LNCAP (cell line): ENCODE data around the gene PRKAB2.

ENCODE experiments used
- TF ChIP-seq, protein P1 (sequence below): fragments of 450-650 bp; IDR thresholded peaks from 2 replicates; pipeline ENCODE4 v1.5.1; 2017; ENCODE audit warnings: mild to moderate bottlenecking

PRKAB2 gene

DNA sequence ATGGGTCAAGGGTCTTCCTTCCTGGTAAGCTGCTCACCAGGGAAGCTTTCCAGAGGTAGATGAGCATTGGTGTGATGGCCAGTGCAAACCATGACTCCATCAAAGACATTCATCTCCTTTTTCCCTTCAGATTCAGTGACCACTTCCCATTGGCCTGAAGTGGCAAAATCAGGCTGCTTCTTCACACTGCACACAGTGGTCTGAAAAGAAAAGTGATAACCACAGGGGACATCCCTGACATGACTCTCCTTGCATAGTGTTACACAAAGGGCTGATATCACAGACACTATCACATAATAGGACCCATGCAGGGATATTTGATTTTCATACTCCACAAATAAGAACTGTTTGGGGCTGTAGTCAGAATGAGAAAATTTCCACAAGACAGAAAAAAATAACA is 41.0 kb upstream of the PRKAB2 start:
- TF ChIP-seq, protein P1, sequence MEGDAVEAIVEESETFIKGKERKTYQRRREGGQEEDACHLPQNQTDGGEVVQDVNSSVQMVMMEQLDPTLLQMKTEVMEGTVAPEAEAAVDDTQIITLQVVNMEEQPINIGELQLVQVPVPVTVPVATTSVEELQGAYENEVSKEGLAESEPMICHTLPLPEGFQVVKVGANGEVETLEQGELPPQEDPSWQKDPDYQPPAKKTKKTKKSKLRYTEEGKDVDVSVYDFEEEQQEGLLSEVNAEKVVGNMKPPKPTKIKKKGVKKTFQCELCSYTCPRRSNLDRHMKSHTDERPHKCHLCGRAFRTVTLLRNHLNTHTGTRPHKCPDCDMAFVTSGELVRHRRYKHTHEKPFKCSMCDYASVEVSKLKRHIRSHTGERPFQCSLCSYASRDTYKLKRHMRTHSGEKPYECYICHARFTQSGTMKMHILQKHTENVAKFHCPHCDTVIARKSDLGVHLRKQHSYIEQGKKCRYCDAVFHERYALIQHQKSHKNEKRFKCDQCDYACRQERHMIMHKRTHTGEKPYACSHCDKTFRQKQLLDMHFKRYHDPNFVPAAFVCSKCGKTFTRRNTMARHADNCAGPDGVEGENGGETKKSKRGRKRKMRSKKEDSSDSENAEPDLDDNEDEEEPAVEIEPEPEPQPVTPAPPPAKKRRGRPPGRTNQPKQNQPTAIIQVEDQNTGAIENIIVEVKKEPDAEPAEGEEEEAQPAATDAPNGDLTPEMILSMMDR = no peak

DNA sequence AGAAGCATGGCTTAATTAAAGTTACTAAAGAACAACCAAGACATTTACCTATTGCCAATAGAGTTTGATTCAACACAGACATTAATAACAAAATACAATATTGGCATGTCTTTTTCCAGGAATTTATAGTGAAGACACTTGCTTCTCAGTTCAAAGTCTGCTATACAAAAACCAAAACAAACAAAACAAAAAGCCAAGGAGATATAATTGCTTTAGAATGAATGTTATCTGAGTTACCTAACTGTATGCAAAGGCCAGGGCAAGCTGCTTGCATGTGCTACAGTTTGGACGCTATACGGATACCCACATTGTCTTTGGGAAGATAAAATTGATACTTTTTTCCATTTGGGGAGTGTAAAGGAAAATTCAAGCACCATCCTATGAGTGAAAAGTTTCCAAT is 39.3 kb upstream of the PRKAB2 start:
- TF ChIP-seq, protein P1 = no peak

DNA sequence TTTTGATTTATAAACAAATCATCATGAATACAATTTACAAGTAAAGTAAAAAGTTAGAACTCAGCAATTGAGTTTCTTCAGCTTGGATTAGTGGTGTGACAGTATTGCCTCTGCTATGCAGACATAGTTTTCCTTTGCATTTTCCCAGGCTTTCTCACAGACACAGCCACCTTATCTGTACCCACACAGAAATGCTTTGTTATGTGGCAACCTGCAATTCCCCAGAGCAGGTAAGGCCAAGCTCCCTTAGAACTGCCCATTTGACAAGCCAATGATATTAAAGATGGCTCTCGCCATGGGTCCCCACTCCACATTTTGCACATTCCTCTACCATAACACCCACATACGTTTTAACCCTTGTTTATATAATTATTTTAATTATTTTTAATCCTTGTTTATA is 38.7 kb upstream of the PRKAB2 start:
- TF ChIP-seq, protein P1 = no peak

DNA sequence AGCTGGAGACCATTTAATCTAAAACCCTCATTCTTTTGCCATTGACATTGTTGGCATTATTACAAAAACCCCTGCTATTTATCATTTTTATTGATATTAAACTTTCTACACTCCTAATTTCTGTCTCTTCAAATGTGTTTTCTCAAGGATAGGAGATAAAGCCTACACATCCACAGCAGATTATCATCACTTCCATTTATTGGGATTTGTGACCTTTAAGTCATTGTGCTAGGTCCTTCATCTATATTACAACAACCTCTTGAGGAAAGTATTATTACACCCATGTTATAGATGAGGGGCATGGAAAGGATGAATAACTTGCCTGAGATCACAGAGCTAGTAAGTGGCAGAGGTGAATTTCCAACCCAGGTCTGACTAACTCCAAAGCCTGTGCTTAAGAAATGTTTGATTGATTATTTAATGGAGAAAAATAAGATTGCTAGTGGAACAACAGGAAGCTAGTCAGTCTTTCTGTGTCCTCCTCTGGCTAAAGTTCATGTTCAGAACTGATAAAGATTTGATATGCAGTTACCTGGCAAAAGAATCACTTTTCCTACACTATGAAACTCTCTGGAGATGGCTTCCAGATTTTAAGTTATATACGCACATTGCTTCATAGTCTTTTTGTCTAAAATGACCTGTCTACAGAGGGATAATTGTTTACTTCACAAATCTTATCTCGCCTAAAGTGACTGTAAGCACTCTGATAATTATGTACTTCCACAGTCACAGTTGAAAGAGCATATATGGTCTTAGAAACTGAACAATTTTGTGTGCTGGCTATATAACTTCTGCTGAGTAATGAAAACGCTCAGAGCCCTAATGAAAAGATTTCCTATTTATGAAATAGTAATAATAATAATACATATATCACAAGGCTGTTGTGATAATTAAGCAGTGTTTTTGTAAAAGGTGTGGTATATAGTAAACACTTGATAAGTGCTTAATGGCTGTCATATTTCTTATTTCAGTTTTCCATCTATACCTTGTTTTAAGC is 37.9 kb upstream of the PRKAB2 start:
- TF ChIP-seq, protein P1 = no peak

DNA sequence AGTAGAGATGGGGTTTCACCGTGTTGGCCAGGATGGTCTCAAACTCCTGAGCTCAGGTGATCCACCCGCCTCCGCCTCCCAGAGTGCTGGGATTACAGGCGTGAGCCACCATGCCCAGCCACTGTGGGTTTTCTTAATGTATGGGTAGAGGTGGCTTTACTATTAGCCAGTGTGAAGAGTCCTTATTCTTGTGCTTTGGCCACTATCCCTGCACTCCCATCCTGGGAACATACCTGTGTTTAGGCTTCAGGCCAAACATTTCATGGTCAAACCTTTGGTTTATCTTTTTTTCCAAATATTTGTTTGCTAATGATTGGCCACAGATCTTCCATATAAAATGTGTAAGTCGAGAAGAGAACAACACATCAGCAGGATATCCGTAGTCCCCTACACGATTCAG is 36.3 kb upstream of the PRKAB2 start:
- TF ChIP-seq, protein P1 = no peak

DNA sequence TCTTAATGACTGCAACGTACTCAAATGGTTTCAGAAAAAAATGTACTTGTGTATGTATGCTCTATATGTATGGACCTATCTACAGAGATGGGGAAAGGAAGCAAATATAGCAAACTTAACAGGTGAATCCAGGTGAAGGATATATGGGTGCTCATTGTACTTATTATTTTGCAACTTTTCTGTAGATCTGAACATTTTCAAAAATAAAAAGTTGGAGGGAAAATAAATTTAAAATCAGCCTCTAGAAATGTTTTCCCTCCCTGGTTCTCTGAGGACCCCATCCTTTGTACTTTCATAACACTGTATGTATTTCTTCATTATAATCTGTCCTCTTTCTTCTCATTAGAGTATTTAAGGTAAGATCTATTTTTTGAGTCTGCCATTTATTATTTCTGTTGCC is 34.9 kb upstream of the PRKAB2 start:
- TF ChIP-seq, protein P1 = no peak

DNA sequence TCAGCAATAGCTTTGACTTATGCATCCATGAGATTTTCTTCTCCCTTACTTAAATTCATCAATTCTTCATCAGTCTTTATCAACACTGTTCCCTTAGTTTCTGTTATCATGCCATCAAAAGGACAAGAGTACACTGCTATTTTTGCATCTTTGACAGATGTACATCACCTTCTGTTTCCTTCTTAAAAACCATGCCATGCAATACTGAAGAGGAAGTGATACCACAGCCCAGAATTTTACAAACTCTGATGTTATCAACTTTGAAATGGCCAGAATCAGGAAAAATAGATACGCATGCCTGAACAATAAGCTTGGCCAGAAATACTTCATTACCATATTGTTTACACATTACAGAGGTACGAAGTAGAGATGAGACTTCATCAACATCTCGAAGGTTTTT is 31.8 kb upstream of the PRKAB2 start:
- TF ChIP-seq, protein P1 = no peak
